ENCODE measurements around the gene ETFRF1. TPM values are rescaled to one million over a fixed set of nuclear protein-coding genes. Genes with fewer than 3 reads are reported as not detected.

ETFRF1 gene
- total RNA-seq, 2 experiments from 2014 or later: 32.9 to 39.8 TPM

DNA sequence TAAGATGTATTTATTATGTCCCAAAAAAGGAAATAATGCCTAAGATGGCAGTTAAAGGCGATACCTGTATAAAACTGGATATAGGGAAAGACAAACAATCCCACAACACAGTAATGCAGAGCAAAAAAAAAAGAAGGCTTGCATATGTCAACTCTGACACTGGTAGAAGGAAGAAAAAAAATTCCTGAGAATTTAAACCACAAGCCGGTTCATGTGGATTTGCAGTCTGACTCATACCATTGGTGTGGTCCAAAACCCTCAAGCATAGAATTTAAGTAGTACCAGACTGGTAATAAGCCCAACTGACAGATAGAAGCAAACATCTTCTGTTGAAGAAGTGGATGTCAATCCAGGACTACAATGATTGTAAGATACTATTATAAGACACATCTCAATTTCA, 7.3 kb upstream of the ETFRF1 start:
- ChIA-PET POLR2A (interaction anchor here (1.0 to 1.7 kb wide), 2 partner anchors 8 to 135 kb away, joined by 3 to 6 read pairs; a partner anchor contains a TSS), CTCF (no interaction called here)
- H3K36me3 Mint-ChIP-seq (ENCODE audit: low read depth): no peaks in the 10 kb centered on the region
- Histone ChIP-seq H3K9me3 (ENCODE audit: control insufficient read depth in 1 of 2, insufficient read depth in 1 of 2, low read length in 2 of 2) (no peaks in the 10 kb centered on the region), H3K27ac (ENCODE audit: low read depth in 1 of 2, low read length in 2 of 2) (no peak overlapping the region), H3K27me3 (ENCODE audit: control insufficient read depth in 1 of 2, insufficient read depth in 2 of 2, low read length in 2 of 2) (no peaks in the 10 kb centered on the region), H3K4me1 (ENCODE audit: insufficient read depth, low read length) (no peaks in the 10 kb centered on the region), H3K36me3 (ENCODE audit: insufficient read depth, low read length) (no peaks in the 10 kb centered on the region), H3K4me3 (ENCODE audit: low read length) (no peak overlapping the region)
- no peaks in the 10 kb centered on the region for H3K9me3 Mint-ChIP-seq
- H3K4me3 Mint-ChIP-seq: no peak overlapping the region
- TF ChIP-seq, protein P1, sequence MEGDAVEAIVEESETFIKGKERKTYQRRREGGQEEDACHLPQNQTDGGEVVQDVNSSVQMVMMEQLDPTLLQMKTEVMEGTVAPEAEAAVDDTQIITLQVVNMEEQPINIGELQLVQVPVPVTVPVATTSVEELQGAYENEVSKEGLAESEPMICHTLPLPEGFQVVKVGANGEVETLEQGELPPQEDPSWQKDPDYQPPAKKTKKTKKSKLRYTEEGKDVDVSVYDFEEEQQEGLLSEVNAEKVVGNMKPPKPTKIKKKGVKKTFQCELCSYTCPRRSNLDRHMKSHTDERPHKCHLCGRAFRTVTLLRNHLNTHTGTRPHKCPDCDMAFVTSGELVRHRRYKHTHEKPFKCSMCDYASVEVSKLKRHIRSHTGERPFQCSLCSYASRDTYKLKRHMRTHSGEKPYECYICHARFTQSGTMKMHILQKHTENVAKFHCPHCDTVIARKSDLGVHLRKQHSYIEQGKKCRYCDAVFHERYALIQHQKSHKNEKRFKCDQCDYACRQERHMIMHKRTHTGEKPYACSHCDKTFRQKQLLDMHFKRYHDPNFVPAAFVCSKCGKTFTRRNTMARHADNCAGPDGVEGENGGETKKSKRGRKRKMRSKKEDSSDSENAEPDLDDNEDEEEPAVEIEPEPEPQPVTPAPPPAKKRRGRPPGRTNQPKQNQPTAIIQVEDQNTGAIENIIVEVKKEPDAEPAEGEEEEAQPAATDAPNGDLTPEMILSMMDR (IDR thresholded peaks at IDR 0.05): no peak
- ATAC-seq (ENCODE audit: poor library complexity) (no peak), DNase-seq (no peak)
- peaks cover 17% of the 10 kb centered on the region for H3K4me1 Mint-ChIP-seq (ENCODE audit: low read depth)
- intact Hi-C loops (cut with DNase I, micrococcal nuclease): loop anchor here (2.0 to 5.0 kb wide), 2 partner anchors 130 to 135 kb away; a partner anchor contains a TSS
- H3K27me3 Mint-ChIP-seq: no peaks in the 10 kb centered on the region
- no peak overlapping the region for H3K27ac Mint-ChIP-seq

DNA sequence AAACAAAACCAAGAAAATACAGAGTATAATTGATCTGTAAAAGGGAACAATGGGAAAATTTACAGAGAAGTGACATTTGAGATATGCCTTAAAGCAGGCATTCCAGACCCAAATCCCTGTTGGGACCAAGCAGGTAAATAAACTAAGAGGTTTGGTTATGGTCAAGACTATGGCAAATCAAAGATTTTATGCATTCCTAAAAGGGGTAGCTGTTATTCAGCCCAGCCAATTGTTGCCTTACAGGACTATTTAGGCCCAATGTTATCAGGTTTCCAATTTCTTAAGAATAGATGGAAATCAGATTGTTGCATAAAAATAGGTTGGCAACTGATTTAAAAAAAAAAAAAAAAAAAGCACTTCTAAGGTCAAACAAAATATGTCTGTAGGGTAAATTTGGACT, 5.4 kb upstream of the ETFRF1 start:
- H3K27me3 ChIP-seq (ENCODE audit: control insufficient read depth in 1 of 2, insufficient read depth in 2 of 2, low read length in 2 of 2): no peaks in the 10 kb centered on the region
- H3K27me3 Mint-ChIP-seq: no peaks in the 10 kb centered on the region
- H3K27ac ChIP-seq (ENCODE audit: low read depth in 1 of 2, low read length in 2 of 2): no peak overlapping the region
- ChIA-PET CTCF (interaction anchor here (1.1 kb wide), 1 partner anchor 35 kb away, joined by 3 read pairs; no protein-coding TSS in a partner anchor), POLR2A (no interaction called here)
- no peak overlapping the region for H3K4me3 ChIP-seq (ENCODE audit: low read length)
- H3K36me3 Mint-ChIP-seq (ENCODE audit: low read depth): no peaks in the 10 kb centered on the region
- H3K27ac Mint-ChIP-seq: no peak overlapping the region
- H3K4me1 ChIP-seq (ENCODE audit: insufficient read depth, low read length): peaks cover 9% of the 10 kb centered on the region
- ATAC-seq (ENCODE audit: poor library complexity): no peak
- H3K9me3 ChIP-seq (ENCODE audit: control insufficient read depth in 1 of 2, insufficient read depth in 1 of 2, low read length in 2 of 2): no peaks in the 10 kb centered on the region
- H3K4me1 Mint-ChIP-seq (ENCODE audit: low read depth): peaks cover 25% of the 10 kb centered on the region
- no peak for DNase-seq
- no peaks in the 10 kb centered on the region for H3K36me3 ChIP-seq (ENCODE audit: insufficient read depth, low read length)
- intact Hi-C loops (cut with DNase I, micrococcal nuclease): loop anchor here in 1 of 2 experiments (5.0 kb wide), 2 partner anchors 32 to 132 kb away; no protein-coding TSS in a partner anchor
- TF ChIP-seq, protein P1 (IDR thresholded peaks at IDR 0.05): no peak
- H3K4me3 Mint-ChIP-seq: no peak overlapping the region
- no peaks in the 10 kb centered on the region for H3K9me3 Mint-ChIP-seq

DNA sequence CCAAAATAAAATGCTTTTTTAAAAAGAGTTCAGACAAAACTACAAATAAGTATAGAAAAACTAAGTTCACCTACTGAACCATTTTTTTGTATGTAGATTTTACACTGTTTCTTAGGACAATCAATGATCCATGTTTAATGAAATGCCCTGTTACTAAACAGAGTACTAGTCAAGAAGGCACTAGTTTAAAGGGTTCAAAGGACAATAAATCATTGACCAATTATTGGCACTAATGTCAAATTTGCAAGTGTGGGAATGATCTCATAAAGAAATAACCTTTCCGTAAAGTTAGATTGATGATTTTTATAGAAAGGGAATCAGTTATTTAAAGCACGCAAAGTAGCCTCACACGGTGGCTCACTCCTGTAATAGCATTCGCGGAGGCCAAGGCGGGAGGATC, 4.2 kb upstream of the ETFRF1 start:
- ChIA-PET POLR2A (no interaction called here), CTCF (no interaction called here)
- Histone ChIP-seq H3K27ac (ENCODE audit: low read depth in 1 of 2, low read length in 2 of 2) (no peak overlapping the region), H3K27me3 (ENCODE audit: control insufficient read depth in 1 of 2, insufficient read depth in 2 of 2, low read length in 2 of 2) (no peaks in the 10 kb centered on the region), H3K36me3 (ENCODE audit: insufficient read depth, low read length) (no peaks in the 10 kb centered on the region), H3K9me3 (ENCODE audit: control insufficient read depth in 1 of 2, insufficient read depth in 1 of 2, low read length in 2 of 2) (no peaks in the 10 kb centered on the region), H3K4me1 (ENCODE audit: insufficient read depth, low read length) (peaks cover 11% of the 10 kb centered on the region), H3K4me3 (ENCODE audit: low read length) (no peak overlapping the region)
- intact Hi-C loops (cut with DNase I, micrococcal nuclease): loop anchor here in 1 of 2 experiments (5.0 kb wide), 1 partner anchor 33 kb away; no protein-coding TSS in a partner anchor
- Mint-ChIP-seq H3K9me3 (no peaks in the 10 kb centered on the region), H3K4me3 (no peak overlapping the region), H3K36me3 (ENCODE audit: low read depth) (peaks cover 10% of the 10 kb centered on the region), H3K27ac (no peak overlapping the region), H3K4me1 (ENCODE audit: low read depth) (peaks cover 37% of the 10 kb centered on the region), H3K27me3 (no peaks in the 10 kb centered on the region)
- TF ChIP-seq, protein P1 (IDR thresholded peaks at IDR 0.05): no peak
- no peak for DNase-seq
- ATAC-seq (ENCODE audit: poor library complexity): no peak

Measured in CD4-positive, alpha-beta T cell (primary cell).